Left lung (tissue), 10 donors: Measurements from ENCODE around the gene CCDC187. TPM values are rescaled to one million over a fixed set of nuclear protein-coding genes. Genes with fewer than 3 reads are reported as not detected.
A peak's percentile ranks its signal among the peaks of the same experiment; 100 is the strongest.

Experiments used
- ATAC-seq: fragments of 200-7000 bp; cut with Tn5 transposase; one replicate; pipeline ENCODE4 v1.9.1; 2020; ENCODE audit warnings: moderate library complexity
- DNase-seq, 4 donors: peaks; one replicate each; pipeline ENCODE4 v3.0.0-alpha.2; 2013 to 2020
- H3K27ac ChIP-seq, 2 donors: fragments of 200-600 bp; sonication (generic) in 1 of 2; one replicate each; pipeline versions ENCODE4 v1.5.0 to v1.8.0; 2020 to 2021
- H3K27me3 ChIP-seq, 2 donors: fragments of 200-600 bp; sonication (generic) in 1 of 2; one replicate each; pipeline versions ENCODE4 v1.5.0 to v1.8.0; 2020 to 2021
- H3K36me3 ChIP-seq, 2 donors: fragments of 200-600 bp; sonication (generic) in 1 of 2; one replicate each; pipeline versions ENCODE4 v1.5.0 to v1.8.0; 2020 to 2021
- H3K4me1 ChIP-seq, 2 donors: fragments of 200-600 bp; one replicate each; pipeline ENCODE4 v1.8.0; 2021
- H3K4me3 ChIP-seq, 2 donors: fragments of 200-600 bp; sonication (generic) in 1 of 2; one replicate each; pipeline versions ENCODE4 v1.5.0 to v1.8.0; 2020 to 2021; ENCODE audit warnings: mild to moderate bottlenecking in 1 of 2
- H3K9me3 ChIP-seq, 2 donors: fragments of 200-600 bp; sonication (generic) in 1 of 2; one replicate each; pipeline versions ENCODE4 v1.5.0 to v1.8.0; 2020 to 2021
- intact Hi-C, 2 donors: fragments of 100-400 bp; cut with DNase I; formaldehyde crosslinking; loops; one replicate each; pipeline versions ENCODE4 v1.11.2 to v1.14.2; 2022
- polyA plus RNA-seq, 6 donors: library from polyadenylated mRNA; unstranded; fragments of 120-200 nt; gene quantifications; one replicate each; pipeline ENCODE4 v1.2.1, GENCODE V29; 2013; ENCODE audit not compliant: insufficient read length in 6 of 6
- total RNA-seq, 2 donors: library from RNA; stranded (reverse); fragmentation: NEBNext Ultra II Directional; extraction: Animal tissue kit (Norgen Biotek cat#: 25700); gene quantifications; one replicate each; pipeline ENCODE4 v1.2.1, GENCODE V29; 2021
- TF ChIP-seq, protein P1 (sequence below), 2 donors: fragments of 200-600 bp; sonication (generic) in 1 of 2; IDR thresholded peaks; one replicate each; pipeline versions ENCODE4 v1.5.0 to v1.8.0; 2021; ENCODE audit warnings: antibody characterized with exemption in 2 of 2
- donor health status: DM: no; HTN: yes; CAD: no.
- donor health status: DM: no; HTN: no; CAD: no.

CCDC187 gene
- total and polyA plus RNA-seq, 8 donors: 0.47 to 3.0 (median 1.9) TPM

DNA sequence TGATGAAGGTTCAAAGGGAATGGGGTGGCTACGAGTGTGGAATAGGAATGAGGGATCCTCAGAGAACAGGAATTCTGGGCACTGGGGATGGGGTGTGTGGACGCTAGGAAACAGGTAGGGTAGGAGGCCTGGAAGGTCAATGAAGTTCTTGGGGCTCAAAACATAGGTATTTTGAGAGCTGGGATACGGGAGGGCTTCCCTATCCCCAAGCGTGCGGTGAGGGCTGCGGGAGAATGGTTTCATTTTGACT lies 59.0 kb downstream of the CCDC187 start:
- ATAC-seq (no peak), DNase-seq (no peak)
- H3K4me1 ChIP-seq: peaks cover 9 to 15% of the 10 kb centered on the region in 2 donors
- H3K9me3 ChIP-seq: no peaks in the 10 kb centered on the region
- H3K36me3 ChIP-seq: no peaks in the 10 kb centered on the region
- H3K27ac ChIP-seq: no peak overlapping the region
- H3K4me3 ChIP-seq: peak overlapping the region; percentile 76 to 79
- TF ChIP-seq, protein P1, sequence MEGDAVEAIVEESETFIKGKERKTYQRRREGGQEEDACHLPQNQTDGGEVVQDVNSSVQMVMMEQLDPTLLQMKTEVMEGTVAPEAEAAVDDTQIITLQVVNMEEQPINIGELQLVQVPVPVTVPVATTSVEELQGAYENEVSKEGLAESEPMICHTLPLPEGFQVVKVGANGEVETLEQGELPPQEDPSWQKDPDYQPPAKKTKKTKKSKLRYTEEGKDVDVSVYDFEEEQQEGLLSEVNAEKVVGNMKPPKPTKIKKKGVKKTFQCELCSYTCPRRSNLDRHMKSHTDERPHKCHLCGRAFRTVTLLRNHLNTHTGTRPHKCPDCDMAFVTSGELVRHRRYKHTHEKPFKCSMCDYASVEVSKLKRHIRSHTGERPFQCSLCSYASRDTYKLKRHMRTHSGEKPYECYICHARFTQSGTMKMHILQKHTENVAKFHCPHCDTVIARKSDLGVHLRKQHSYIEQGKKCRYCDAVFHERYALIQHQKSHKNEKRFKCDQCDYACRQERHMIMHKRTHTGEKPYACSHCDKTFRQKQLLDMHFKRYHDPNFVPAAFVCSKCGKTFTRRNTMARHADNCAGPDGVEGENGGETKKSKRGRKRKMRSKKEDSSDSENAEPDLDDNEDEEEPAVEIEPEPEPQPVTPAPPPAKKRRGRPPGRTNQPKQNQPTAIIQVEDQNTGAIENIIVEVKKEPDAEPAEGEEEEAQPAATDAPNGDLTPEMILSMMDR (IDR thresholded peaks at IDR 0.05): no peak
- H3K27me3 ChIP-seq: no peaks in the 10 kb centered on the region
- intact Hi-C loops: no loop called here

DNA sequence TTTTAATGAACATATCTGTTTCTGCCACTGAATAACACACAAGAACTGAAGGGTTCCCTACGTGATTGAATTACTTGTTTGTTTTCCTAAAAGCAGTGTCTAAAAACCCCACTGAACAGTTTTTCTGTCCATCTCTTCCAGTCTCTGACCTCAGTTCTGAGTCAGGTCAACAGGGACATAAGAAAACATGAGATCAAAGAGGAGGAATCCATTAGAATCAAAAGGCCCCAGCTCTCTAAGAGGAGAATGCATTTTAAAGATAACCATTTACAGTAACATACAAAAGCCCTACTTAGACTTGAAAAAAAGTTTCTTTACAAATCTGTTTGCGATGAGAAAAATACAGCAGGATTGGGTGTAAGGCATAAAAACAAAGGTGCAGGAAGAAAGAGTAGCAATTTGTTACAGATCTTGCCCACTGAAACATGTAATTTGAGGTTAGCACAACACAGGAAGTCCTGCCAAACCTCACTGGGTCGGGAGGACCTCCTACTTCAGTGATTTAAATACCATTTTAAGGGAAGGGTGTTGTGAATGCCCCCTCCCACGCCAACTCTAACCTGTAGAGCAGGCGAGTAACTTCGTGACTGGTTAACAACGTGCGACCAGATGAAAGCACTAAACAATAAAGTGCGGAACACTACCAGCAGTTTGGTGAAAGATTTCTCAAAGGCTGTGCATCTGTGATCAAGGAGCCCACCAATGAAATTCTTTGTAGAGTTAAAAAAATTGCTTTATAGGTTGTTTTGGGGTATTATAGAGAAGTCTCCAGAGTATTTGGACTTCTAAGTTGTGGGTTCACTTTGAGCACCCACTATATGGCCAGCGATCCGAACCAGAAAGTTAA lies 59.5 kb downstream of the CCDC187 start:
- H3K4me1 ChIP-seq: peaks cover 9 to 20% of the 10 kb centered on the region in 2 donors
- H3K4me3 ChIP-seq: peak overlapping the region; percentile 76 to 79
- no peak for ATAC-seq
- no peak for DNase-seq
- H3K27ac ChIP-seq: no peak overlapping the region
- intact Hi-C loops: no loop called here
- H3K9me3 ChIP-seq: no peaks in the 10 kb centered on the region
- H3K27me3 ChIP-seq: no peaks in the 10 kb centered on the region
- H3K36me3 ChIP-seq: no peaks in the 10 kb centered on the region
- TF ChIP-seq, protein P1 (IDR thresholded peaks at IDR 0.05): no peak

DNA sequence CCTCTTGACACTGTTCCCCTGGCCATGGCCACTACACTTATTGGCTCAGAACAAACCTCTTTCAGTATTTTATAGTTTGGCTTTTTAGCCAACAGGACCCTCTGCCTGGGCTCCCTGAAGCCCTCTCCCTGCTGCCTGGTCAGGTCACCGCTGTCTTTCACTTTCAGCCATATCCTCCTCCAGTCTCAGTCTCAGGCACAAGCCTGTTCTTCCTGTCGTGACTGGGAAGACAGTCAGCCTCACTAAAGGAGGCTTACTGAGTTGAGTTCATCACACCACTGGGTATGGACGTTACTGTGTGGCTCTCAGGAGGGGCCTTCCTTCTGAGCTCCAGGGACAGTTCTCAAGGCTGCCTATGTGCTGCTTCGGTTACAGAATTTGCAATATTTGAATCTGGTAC lies 60.3 kb downstream of the CCDC187 start:
- ATAC-seq: no peak
- Histone ChIP-seq H3K4me1 (peaks cover 9 to 26% of the 10 kb centered on the region in 2 donors), H3K9me3 (no peaks in the 10 kb centered on the region), H3K36me3 (no peaks in the 10 kb centered on the region), H3K4me3 (no peak overlapping the region), H3K27me3 (no peaks in the 10 kb centered on the region), H3K27ac (no peak overlapping the region)
- DNase-seq: no peak
- TF ChIP-seq, protein P1 (IDR thresholded peaks at IDR 0.05): no peak
- intact Hi-C loops: no loop called here

DNA sequence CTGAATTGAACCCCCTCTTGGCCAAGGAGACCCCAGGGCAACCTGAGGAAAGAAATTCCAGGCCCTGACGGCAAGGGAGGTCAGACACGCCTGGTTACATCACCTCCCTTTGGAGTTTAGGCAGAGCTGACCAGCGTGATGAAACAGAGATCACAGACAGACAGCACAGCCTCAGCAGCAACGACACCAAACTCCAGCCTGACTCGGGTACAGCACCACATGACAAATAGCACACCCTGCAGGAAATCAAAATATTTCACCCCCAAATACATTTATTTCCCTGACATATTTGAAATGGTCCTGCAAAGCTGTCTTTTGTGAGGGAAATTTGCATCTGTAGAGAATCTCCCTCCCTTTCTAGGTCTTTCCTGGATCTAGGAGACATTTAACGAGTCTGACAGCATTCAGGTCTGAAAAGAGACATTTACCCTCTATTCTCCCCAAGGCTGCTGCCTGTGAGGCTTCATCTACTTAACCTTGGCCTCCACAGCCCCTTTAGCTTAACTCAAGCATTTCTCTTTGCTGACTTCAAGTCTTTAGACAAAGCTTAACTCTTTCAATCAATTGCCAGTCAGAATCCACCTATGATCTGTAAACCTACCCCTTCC lies 60.9 kb downstream of the CCDC187 start:
- H3K4me1 ChIP-seq: peaks cover 9 to 26% of the 10 kb centered on the region in 2 donors
- TF ChIP-seq, protein P1 (IDR thresholded peaks at IDR 0.05): no peak
- H3K27me3 ChIP-seq: no peaks in the 10 kb centered on the region
- intact Hi-C loops: no loop called here
- ATAC-seq (no peak), DNase-seq (no peak)
- no peak overlapping the region for H3K27ac ChIP-seq
- no peaks in the 10 kb centered on the region for H3K9me3 ChIP-seq
- no peaks in the 10 kb centered on the region for H3K36me3 ChIP-seq
- H3K4me3 ChIP-seq: no peak overlapping the region

DNA sequence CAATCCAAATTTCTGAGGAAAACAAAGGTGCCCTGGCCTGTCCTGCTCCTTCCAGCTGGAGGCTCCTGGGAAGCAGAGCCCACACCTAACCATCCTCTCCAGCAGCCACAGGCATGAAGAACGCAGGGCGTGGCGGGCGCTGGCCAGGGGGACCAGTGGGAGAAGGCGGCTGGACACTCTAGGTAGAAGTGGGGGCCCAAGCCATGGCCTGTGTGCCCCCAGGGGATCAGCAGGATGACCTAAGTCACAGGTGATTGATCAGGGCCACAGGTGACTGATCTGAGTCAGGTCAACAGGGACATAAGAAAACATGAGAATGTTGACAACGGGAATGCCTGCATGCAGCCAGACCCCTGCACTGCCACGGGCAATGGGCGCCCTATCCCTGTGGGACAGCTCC lies 61.6 kb downstream of the CCDC187 start:
- no peaks in the 10 kb centered on the region for H3K27me3 ChIP-seq
- TF ChIP-seq, protein P1 (IDR thresholded peaks at IDR 0.05): no peak
- no peaks in the 10 kb centered on the region for H3K36me3 ChIP-seq
- ATAC-seq (no peak), DNase-seq (no peak)
- intact Hi-C loops: no loop called here
- no peak overlapping the region for H3K27ac ChIP-seq
- H3K4me3 ChIP-seq: no peak overlapping the region
- H3K4me1 ChIP-seq: peaks cover 9 to 26% of the 10 kb centered on the region in 2 donors
- H3K9me3 ChIP-seq: no peaks in the 10 kb centered on the region
